K562 (cell line): ENCODE results near the gene RPS8. TPM values are rescaled to one million over a fixed set of nuclear protein-coding genes. Genes with fewer than 3 reads are reported as not detected.
A peak's percentile ranks its signal among the peaks of the same experiment; 100 is the strongest.

ENCODE experiments used
- ATAC-seq: fragments of 200-7000 bp; cut with Tn5 transposase; 3 replicates; pipeline ENCODE4 v1.9.1; 2020; ENCODE audit warnings: moderate library complexity
- BruUV-seq: library from RNA; stranded (reverse); fragments of 400-500 nt; replicated peaks from 2 replicates; lab custom pipeline; 2021; lab: Mats Ljungman, UMichigan
- CTCF ChIA-PET: fragments of 300-600 bp; formaldehyde crosslinking; extraction: SDS; loops from one replicate; lab custom pipeline; 2021; ENCODE audit warnings: low intra/inter-chr PET ratio; lab: Yijun Ruan, JAX
- POLR2A ChIA-PET: fragments of 300-600, 350-650 bp; sonication (Branson Sonifier 250); formaldehyde crosslinking; extraction: SDS; loops from one replicate; lab custom pipeline; 2021; ENCODE audit warnings: antibody characterized with exemption, inconsistent platforms; lab: Yijun Ruan, JAX
- DNase-seq, 4 experiments: peaks; one replicate each; pipeline versions ENCODE4 v3.0.0 to v3.0.0-alpha.2; 2011 to 2018; ENCODE audit warnings: low spot score in 3 of 4, mixed read lengths in 3 of 4; ENCODE audit errors: extremely low read depth in 1 of 4
- FAIRE-seq: peaks from 2 replicates; lab custom pipeline; 2011; peaks lifted over from hg19 to GRCh38; lab: Jason Lieb, UNC
- H2AFZ ChIP-seq: 2 replicates; pipeline ENCODE4 v1.6.0; 2011; ENCODE audit warnings: low read depth, low read length, control low read depth, inconsistent platforms
- H3K27ac ChIP-seq: fragments of 200-600 bp; 3 replicates; pipeline ENCODE4 v1.8.0; 2011; ENCODE audit warnings: low read depth, mild to moderate bottlenecking, control low read depth, inconsistent platforms, low read length, moderate library complexity, mixed read lengths; ENCODE audit errors: extremely low read depth
- H3K27me3 ChIP-seq, 2 experiments: fragments of 300-600 bp in 1 of 2; 2 replicates in 1 of 2; 3 replicates in 1 of 2; pipeline versions ENCODE4 v1.6.0 to v1.8.0; 2011; ENCODE audit warnings: inconsistent platforms in 2 of 2, low read length in 2 of 2, mild to moderate bottlenecking in 1 of 2, mixed read lengths in 1 of 2, moderate library complexity in 1 of 2; ENCODE audit not compliant: control insufficient read depth in 2 of 2, insufficient read depth in 2 of 2
- H3K36me3 ChIP-seq: fragments of 300-600 bp; 3 replicates; pipeline ENCODE4 v1.8.0; 2011; ENCODE audit warnings: mild to moderate bottlenecking, low read length, inconsistent platforms; ENCODE audit not compliant: control insufficient read depth, insufficient read depth
- H3K4me1 ChIP-seq, 2 experiments: fragments of 200-600 bp in 1 of 2; replicated peaks in 1 of 2; 2 replicates in 1 of 2; 3 replicates in 1 of 2; pipeline versions ENCODE4 v1.5.1 to v1.8.0; 2011; ENCODE audit warnings: inconsistent platforms in 2 of 2, low read length in 2 of 2, mild to moderate bottlenecking in 1 of 2, mixed read lengths in 1 of 2, moderate library complexity in 1 of 2; ENCODE audit not compliant: control insufficient read depth in 2 of 2, insufficient read depth in 2 of 2
- H3K4me2 ChIP-seq: 2 replicates; pipeline ENCODE4 v1.6.1; 2011; ENCODE audit warnings: low read length, control low read depth, inconsistent platforms, mixed read lengths; ENCODE audit not compliant: insufficient read depth
- H3K4me3 ChIP-seq: fragments of 200-600 bp; sonication (generic), shearing (Covaris generic); 2 replicates; pipeline ENCODE4 v1.5.1; 2016; ENCODE audit warnings: control low read depth, inconsistent platforms
- H3K79me2 ChIP-seq: fragments of 200-600 bp; 3 replicates; pipeline ENCODE4 v1.8.0; 2011; ENCODE audit warnings: low read length, inconsistent platforms; ENCODE audit not compliant: control insufficient read depth, insufficient read depth
- H3K9ac ChIP-seq, 2 experiments: 2 replicates each; pipeline versions ENCODE4 v1.6.0 to v1.6.1; 2011; ENCODE audit warnings: low read depth in 2 of 2, low read length in 2 of 2, control low read depth in 1 of 2, inconsistent platforms in 1 of 2, mild to moderate bottlenecking in 1 of 2, mixed read lengths in 1 of 2; ENCODE audit not compliant: insufficient read depth in 1 of 2
- H3K9me1 ChIP-seq: one replicate; pipeline ENCODE4 v1.6.0; 2011; ENCODE audit warnings: inconsistent platforms, mild to moderate bottlenecking, low read length, moderate library complexity; ENCODE audit not compliant: control insufficient read depth, insufficient read depth
- H3K9me3 ChIP-seq: replicated peaks from 2 replicates; pipeline ENCODE4 v1.5.1; 2011; ENCODE audit warnings: low read depth, low read length, inconsistent platforms; ENCODE audit not compliant: control insufficient read depth, insufficient read depth
- H4K20me1 ChIP-seq: replicated peaks from 2 replicates; pipeline ENCODE4 v1.6.1; 2011; ENCODE audit warnings: low read length, inconsistent platforms, mixed read lengths; ENCODE audit not compliant: control insufficient read depth, insufficient read depth
- BACH1 ChIP-seq: fragments of 200-800 bp; sonication (Bioruptor generic); IDR thresholded peaks from 2 replicates; pipeline ENCODE4 v1.6.1; 2016; ENCODE audit warnings: missing genetic modification characterization, missing compliant biosample characterization
- BRCA1 ChIP-seq, 2 experiments: fragments of 450-650 bp in 1 of 2; sonication (generic) in 1 of 2; formaldehyde crosslinking in 1 of 2; IDR thresholded peaks; 2 replicates each; pipeline versions ENCODE4 v1.5.0 to v1.6.1; 2017 to 2020; ENCODE audit warnings: mild to moderate bottlenecking in 1 of 2, missing genetic modification reagents in 1 of 2
- CEBPZ ChIP-seq: fragments of 150-350 bp; IDR thresholded peaks from 2 replicates; pipeline ENCODE4 v1.6.1; 2014; ENCODE audit warnings: low read depth, mild to moderate bottlenecking, low read length, borderline replicate concordance
- DACH1 ChIP-seq: fragments of 450-650 bp; IDR thresholded peaks from 2 replicates; pipeline ENCODE4 v1.6.1; 2018; ENCODE audit not compliant: partially characterized antibody
- FOXK1 ChIP-seq: sonication (generic); formaldehyde crosslinking; IDR thresholded peaks from 2 replicates; pipeline ENCODE4 v1.8.0; 2022; ENCODE audit warnings: missing genetic modification reagents, mild to moderate bottlenecking, borderline replicate concordance
- HIVEP1 ChIP-seq: fragments of 250-450 bp; sonication (Bioruptor Pico); IDR thresholded peaks from 2 replicates; pipeline ENCODE4 v1.4.0; 2020; ENCODE audit warnings: mild to moderate bottlenecking
- NCOA4 ChIP-seq: fragments of 450-650 bp; IDR thresholded peaks from 2 replicates; pipeline ENCODE4 v1.6.1; 2018; ENCODE audit warnings: mild to moderate bottlenecking; ENCODE audit not compliant: partially characterized antibody
- OTX1 ChIP-seq: fragments of 450-650 bp; formaldehyde crosslinking; IDR thresholded peaks from 2 replicates; pipeline ENCODE4 v1.4.0; 2022; ENCODE audit warnings: mild to moderate bottlenecking
- POLR2AphosphoS5 ChIP-seq: IDR thresholded peaks from 2 replicates; pipeline ENCODE4 v1.6.1; 2011; ENCODE audit warnings: mild to moderate bottlenecking, low read depth, low read length, moderate library complexity; ENCODE audit not compliant: control insufficient read depth, insufficient read depth
- SMARCA4 ChIP-seq: fragments of 450-650 bp; IDR thresholded peaks from 2 replicates; pipeline ENCODE4 v1.6.1; 2016
- ZBTB7A ChIP-seq: IDR thresholded peaks from 2 replicates; pipeline ENCODE4 v1.6.1; 2011; ENCODE audit warnings: low read depth, mild to moderate bottlenecking, low read length, moderate library complexity, borderline replicate concordance; ENCODE audit not compliant: control insufficient read depth
- ZEB2 ChIP-seq: fragments of 450-650 bp; IDR thresholded peaks from 2 replicates; pipeline ENCODE4 v1.6.1; 2016
- ZNF146 ChIP-seq: IDR thresholded peaks from one replicate; pipeline ENCODE4 v1.6.1; 2018; ENCODE audit warnings: missing compliant biosample characterization; ENCODE audit not compliant: unreplicated experiment
- ZNF165 ChIP-seq: fragments of 250-450 bp; sonication (Bioruptor Pico); IDR thresholded peaks from 2 replicates; pipeline ENCODE4 v1.4.0; 2020; ENCODE audit warnings: borderline replicate concordance
- ZNF764 ChIP-seq: fragments of 250-450 bp; sonication (Bioruptor Pico); IDR thresholded peaks from 2 replicates; pipeline ENCODE4 v1.4.0; 2020; ENCODE audit warnings: low read depth, mild to moderate bottlenecking, moderate library complexity
- whole genome bisulfite sequencing: fragments of 100-300 bp; shearing (Covaris generic); methylation state at CpG from one replicate; pipeline ENCODE4 v1.1.6; 2016; ENCODE audit warnings: low coverage, mixed read lengths; ENCODE audit not compliant: insufficient coverage; ENCODE audit errors: missing lambda C conversion rate; 5-methylcytosine and 5-hydroxymethylcytosine counted together
- in situ Hi-C: fragments of 300-500 bp; cut with MboI; formaldehyde crosslinking; loops from 4 replicates; pipeline ENCODE4 v1.15.0; 2018; ENCODE audit warnings: inconsistent platforms, mixed read lengths
- intact Hi-C: fragments of 100-400 bp; cut with micrococcal nuclease; formaldehyde crosslinking; loops from 2 replicates; pipeline ENCODE4 v1.14.2; 2022
- polyA plus RNA-seq, 8 experiments: library from polyadenylated mRNA; depleted of rRNA in 4 of 8; stranded (reverse) in 5 of 8; unstranded in 3 of 8; fragments of >200 nt; fragmentation: Nextera tagmentation in 2 of 8; fragmentation: Illumina TruSeq in 1 of 8; extraction: Ambion mirVana in 2 of 8; extraction: Trizol in 1 of 8; gene quantifications; 2 replicates each; pipeline versions ENCODE4 v1.2.1 to v1.2.3, GENCODE V29; 2011 to 2014; ENCODE audit warnings: inconsistent platforms in 1 of 8, missing spikeins in 1 of 8
- total RNA-seq, 7 experiments: library from RNA; depleted of rRNA in 6 of 7; stranded (reverse); fragments of >200 nt in 6 of 7; fragmentation: Illumina TruSeq in 2 of 7; extraction: Trizol in 2 of 7; gene quantifications; 2 replicates each; pipeline versions ENCODE4 v1.2.1 to v1.2.3, GENCODE V29; 2011 to 2021; ENCODE audit warnings: low replicate concordance in 1 of 7

The RPS8 gene
- total and polyA plus RNA-seq, 9 of the 15 experiments (the other 6 are each of a cell fraction or from before 2014, with no cell fraction given) = 2,431 to 4,168 (median 3,109) TPM

GRCh38 chr1:44780583-44781121 is 5.3 kb downstream of the RPS8 start (continued):
- TF ChIP-seq POLR2AphosphoS5 (peak; percentile 63; the same call in 1 of the 2 replicates), ZEB2 (no peak), OTX1 (CRISPR knock-in tag) (no peak), BACH1 (tag) (no peak), ZNF764 (no peak), FOXK1 (no peak)

GRCh38 chr1:44783697-44784093 is 8.4 kb downstream of the RPS8 start:
- FAIRE-seq (no peak), ATAC-seq (no peak)
- peaks cover 2% of the 10 kb centered on the region for H3K9me1 ChIP-seq
- H3K9ac ChIP-seq = no peak overlapping the region
- no peak overlapping the region for H3K4me3 ChIP-seq
- H3K27me3 ChIP-seq = no peaks in the 10 kb centered on the region
- in situ Hi-C loops = no loop called here
- BruUV-seq = no TSS peak
- no peak overlapping the region for H3K4me2 ChIP-seq
- intact Hi-C loops = no loop called here
- WGBS = 59% methylated on average over 8 of the region's 8 CpGs
- no peak overlapping the region for H2AFZ ChIP-seq
- peaks cover 0 to 17% of the 10 kb centered on the region in 2 experiments; a peak in 4 of 5 replicates for H3K4me1 ChIP-seq
- POLR2A ChIA-PET = interaction anchor here (0.6 to 12.0 kb wide), 7 partner anchors 5 to 62 kb away, joined by 3 to 253 read pairs (median 7); partner anchors contain the start of genes BEST4, BTBD19, PLK3 and RPS8
- H3K27ac ChIP-seq = no peak overlapping the region
- TF ChIP-seq HIVEP1 (CRISPR knock-in tag) (no peak), ZNF165 (CRISPR knock-in tag) (no peak), DACH1 (no peak), SMARCA4 (no peak), ZNF146 (no peak), NCOA4 (no peak), BRCA1 (IDR thresholded peaks at IDR 0.05) (no peak), BRCA1 (CRISPR knock-in tag; IDR thresholded peaks at IDR 0.05) (no peak), CEBPZ (no peak), ZBTB7A (no peak)
- TF ChIP-seq, all 486 proteins: peak for 0
- Histone ChIP-seq H4K20me1 (peaks cover 2% of the 10 kb centered on the region), H3K9me3 (no peaks in the 10 kb centered on the region), H3K79me2 (peaks cover 6% of the 10 kb centered on the region), H3K36me3 (peaks cover 30% of the 10 kb centered on the region)
- DNase-seq = no peak
- CTCF ChIA-PET = no interaction called here
